HUES6 (cell line): ENCODE data around the gene SCN4A.
"Not testable (repeated sequence)": the region's sequence is repeated elsewhere in the genome, so short reads cannot be mapped to it uniquely, and the experiment has no call there.

ENCODE experiments used
- H3K27ac ChIP-seq: 2 replicates; pipeline ENCODE4 v1.7.0; 2013; ENCODE audit warnings: low read depth, mild to moderate bottlenecking, low read length, inconsistent platforms
- H3K27me3 ChIP-seq: 2 replicates; pipeline ENCODE4 v1.6.1; 2013; ENCODE audit warnings: low read length; ENCODE audit not compliant: control insufficient read depth, insufficient read depth
- H3K36me3 ChIP-seq: 2 replicates; pipeline ENCODE4 v1.6.1; 2013; ENCODE audit warnings: low read length; ENCODE audit not compliant: control insufficient read depth, insufficient read depth
- H3K4me1 ChIP-seq: 2 replicates; pipeline ENCODE4 v1.6.1; 2013; ENCODE audit warnings: low read length; ENCODE audit not compliant: control insufficient read depth, insufficient read depth
- H3K4me3 ChIP-seq: 2 replicates; pipeline ENCODE4 v1.5.1; 2013; ENCODE audit warnings: low read depth, low read length
- H3K9ac ChIP-seq: one replicate; pipeline ENCODE4 v1.6.1; 2013; ENCODE audit warnings: mild to moderate bottlenecking, low read length
- H3K9me3 ChIP-seq: 2 replicates; pipeline ENCODE4 v1.6.1; 2013; ENCODE audit warnings: low read depth, low read length; ENCODE audit not compliant: control insufficient read depth, insufficient read depth

Gene SCN4A

DNA sequence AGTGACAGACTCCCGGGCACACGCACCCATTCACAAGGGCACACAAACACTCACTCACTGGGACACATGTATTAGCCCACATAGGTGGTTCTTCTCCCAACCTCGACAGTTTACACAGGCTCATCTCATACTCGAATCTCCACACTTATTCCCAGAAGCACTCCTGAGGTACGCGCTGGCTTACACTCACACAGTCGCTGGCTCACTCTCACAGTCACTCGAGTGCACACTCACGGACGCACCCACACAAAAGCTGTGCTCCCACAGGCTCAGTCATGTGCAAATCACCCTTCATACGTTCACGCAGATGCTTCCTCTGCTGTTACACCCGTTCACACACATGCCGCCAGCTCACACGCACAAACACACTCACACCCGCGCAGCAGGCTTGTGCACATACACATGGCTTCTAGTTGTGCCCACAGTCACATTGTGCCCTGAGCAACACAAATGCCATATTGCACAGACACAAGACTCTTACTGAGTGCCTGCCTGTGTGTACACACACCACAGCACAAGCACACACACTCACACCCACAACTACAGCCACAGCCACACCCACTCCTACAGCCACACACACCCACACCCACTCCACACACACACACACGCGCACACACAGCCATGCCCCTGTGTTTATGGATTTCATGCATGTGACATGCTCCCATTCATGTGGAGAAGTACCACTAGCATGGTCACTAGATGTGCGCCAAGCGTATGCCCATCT is 17.1 kb upstream of the SCN4A start:
- Histone ChIP-seq H3K27ac (no peak overlapping the region), H3K9me3 (no peaks in the 10 kb centered on the region)

DNA sequence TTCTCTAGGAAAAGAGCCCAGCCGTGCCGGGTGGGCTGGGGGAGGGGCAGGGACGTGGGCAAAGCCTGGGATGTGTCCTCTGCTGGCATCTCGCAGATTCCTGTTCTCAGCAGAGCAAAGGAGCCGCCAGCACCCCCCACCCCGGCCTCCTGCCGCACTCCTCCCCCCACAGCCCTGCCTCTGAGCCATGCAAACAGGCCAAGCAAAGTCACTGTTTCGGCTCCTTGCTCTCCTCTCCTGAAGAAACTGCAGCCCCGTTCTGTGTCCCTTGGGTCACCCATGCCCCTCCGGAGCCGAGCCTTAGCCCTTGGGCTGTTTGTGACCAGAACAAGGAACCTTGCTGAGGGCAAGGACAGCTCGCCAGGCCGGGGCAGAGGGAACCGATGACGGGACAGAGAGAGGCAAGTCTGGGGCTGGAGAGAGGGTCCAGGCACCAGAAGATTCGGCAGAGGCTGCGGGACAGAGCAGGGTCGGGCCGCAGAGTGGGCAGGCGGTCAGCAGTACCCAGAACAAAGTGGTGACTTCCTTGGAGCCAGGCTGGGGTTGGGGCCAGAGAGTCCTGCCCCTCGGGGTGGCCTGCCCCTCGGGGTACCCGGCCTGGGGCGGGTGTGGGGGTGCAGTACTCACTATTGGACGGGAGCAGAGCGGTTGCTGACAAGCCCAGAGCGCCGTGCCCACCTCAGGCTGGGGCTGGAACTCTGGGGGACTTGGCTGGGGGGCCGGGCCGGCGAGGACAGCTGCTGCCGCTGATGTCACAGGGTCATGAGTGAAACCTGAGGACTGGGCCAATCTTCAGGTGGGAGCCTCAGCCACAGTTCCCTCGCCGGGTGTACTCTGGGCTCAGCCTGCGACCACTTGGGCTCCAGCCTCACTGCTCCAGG is 16.3 kb upstream of the SCN4A start:
- peaks cover 24% of the 10 kb centered on the region for H3K4me1 ChIP-seq
- no peak overlapping the region for H3K27ac ChIP-seq
- H3K36me3 ChIP-seq = no peaks in the 10 kb centered on the region
- H3K9ac ChIP-seq = peak overlapping the region; percentile 66
- H3K4me3 ChIP-seq = peak overlapping the region; percentile 15; the same call in 1 of the 2 replicates
- H3K9me3 ChIP-seq = no peaks in the 10 kb centered on the region
- peaks cover 24% of the 10 kb centered on the region for H3K27me3 ChIP-seq

More for the DNA sequence above, 17.1 kb upstream of the SCN4A start:
- Histone ChIP-seq H3K9ac (no peak overlapping the region), H3K36me3 (no peaks in the 10 kb centered on the region), H3K27me3 (peaks cover 26% of the 10 kb centered on the region), H3K4me1 (peaks cover 24% of the 10 kb centered on the region), H3K4me3 (no peak overlapping the region)

DNA sequence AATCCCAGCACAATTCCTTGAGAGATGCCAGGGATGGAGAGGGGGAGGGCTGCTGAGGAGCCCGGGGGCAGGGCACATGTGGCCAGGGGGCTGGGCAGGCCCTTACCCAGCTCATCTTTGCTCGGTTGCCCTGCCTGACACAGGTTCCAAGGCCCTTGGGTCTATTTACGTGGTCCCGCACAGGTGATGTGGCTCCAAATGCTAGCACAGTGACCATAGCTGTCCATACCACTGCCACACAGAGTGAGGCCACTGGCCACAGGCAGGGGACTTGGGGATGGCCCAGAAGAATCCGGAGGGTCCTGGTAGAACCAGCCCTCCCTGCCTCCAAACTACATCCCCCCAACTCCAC is 15.4 kb upstream of the SCN4A start:
- Histone ChIP-seq H3K4me3 (no peak overlapping the region), H3K36me3 (no peaks in the 10 kb centered on the region), H3K27me3 (peaks cover 18% of the 10 kb centered on the region), H3K9me3 (peaks cover under 1% of the 10 kb centered on the region; the same call in 1 of the 2 replicates), H3K27ac (no peak overlapping the region), H3K4me1 (peaks cover 24% of the 10 kb centered on the region), H3K9ac (no peak overlapping the region)

DNA sequence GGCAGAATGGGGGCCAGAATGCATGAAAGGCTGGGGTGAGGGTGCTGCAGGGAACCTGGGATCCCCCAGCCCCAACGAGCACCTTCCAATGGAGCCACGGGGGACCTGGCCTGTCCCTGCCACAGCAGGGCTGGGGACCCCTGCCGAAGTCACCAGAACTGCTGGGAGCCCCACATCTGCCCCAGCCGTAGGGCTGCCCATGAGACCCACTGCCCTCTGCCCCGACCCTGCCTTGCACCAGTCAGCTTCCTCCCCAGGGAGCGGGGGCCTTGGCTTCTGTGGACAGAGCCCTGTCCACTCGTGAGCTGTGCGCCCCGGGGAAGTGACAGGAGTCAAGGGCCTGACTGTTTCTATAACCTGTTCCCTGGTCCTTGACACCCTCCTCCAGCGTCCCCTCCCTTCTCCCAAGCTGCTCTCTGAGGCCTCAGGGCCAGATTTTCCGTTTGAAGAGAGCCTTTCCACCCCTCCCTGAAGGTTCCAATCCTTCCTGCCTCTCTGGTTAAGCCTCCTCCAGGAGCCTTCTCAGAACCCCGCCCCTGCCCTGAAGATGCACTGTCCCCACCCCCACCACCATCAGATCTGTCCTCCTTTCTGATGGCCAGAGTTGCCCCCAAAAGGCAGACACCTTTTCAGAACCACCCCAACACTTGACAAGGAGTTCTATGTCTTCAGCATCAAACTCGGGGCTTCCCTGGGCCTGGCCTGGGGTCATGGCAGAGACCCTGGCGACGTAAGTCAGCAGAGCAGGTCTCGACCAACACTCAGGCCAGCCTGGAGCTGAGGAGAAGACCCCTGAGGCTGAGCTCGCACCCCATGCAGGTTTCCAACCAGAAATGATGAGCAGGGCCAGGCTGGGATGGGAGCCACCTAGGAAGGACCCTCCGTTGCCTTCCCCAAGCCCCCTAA is 14.8 kb upstream of the SCN4A start:
- Histone ChIP-seq H3K4me3 (no peak overlapping the region), H3K36me3 (no peaks in the 10 kb centered on the region), H3K4me1 (peaks cover 24% of the 10 kb centered on the region), H3K9me3 (peaks cover 7% of the 10 kb centered on the region), H3K27ac (no peak overlapping the region), H3K27me3 (peaks cover 14% of the 10 kb centered on the region), H3K9ac (no peak overlapping the region)

DNA sequence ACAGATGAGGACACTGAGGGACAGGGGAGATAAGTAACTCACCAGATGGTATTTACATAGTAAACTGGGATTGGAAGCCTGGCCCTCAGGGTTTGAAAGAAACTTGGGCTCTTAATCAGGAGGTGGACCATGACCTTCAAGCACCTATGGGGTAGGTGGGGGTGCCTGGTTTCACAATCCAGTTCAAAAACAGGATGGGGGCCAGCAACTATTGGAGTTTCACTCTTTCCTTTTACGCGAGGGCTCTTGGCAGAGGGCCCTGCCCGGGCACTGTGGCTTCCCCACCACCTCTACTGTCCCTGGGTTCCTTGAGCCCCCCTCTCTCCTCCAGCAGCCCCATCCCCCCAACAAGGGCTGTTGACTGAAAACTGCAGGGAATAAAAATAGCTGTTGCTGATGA is 14.1 kb upstream of the SCN4A start:
- H3K9me3 ChIP-seq = peaks cover 12% of the 10 kb centered on the region
- H3K4me1 ChIP-seq = peaks cover 24% of the 10 kb centered on the region
- no peaks in the 10 kb centered on the region for H3K36me3 ChIP-seq
- H3K4me3 ChIP-seq = no peak overlapping the region
- no peak overlapping the region for H3K27ac ChIP-seq
- H3K27me3 ChIP-seq = peaks cover 7% of the 10 kb centered on the region; the same call in 1 of the 2 replicates
- no peak overlapping the region for H3K9ac ChIP-seq

DNA sequence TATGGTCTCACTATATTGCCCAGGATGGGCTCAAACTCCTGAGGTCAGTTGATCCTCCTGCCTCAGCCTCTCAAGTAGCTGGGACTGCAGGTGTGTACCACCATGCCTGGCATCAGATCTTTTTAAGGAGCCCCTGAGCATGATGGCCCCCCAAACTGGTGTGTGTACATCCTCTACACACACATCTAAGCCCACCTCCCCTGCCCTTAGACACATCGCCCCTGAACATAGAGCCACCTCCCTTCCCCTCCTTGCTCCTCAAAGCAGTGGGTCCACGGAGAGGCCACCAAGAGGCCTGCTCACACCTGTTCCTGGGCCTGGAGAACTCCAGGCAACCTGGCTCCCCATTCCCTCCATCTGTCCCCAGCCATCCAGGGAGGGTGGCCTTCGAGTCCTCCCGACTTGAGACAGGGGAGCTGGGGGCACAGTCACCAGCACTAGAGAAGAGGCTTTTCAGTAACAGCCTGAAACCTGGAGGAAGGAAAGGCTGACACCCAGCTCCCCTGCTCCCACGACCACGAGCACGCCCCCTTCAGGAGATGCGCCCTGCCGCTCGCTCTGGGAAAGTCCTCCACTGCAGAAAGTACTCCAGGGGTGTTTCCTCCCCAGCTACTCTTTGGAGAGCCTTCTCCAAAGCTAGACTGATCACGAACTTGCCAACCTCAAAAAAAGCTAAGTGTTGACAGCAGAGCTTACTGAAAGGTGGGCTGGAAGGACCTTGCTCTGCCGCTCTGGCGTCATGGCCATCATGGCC is 12.8 kb upstream of the SCN4A start:
- Histone ChIP-seq H3K9ac (no peak overlapping the region), H3K36me3 (no peaks in the 10 kb centered on the region), H3K4me3 (no peak overlapping the region), H3K4me1 (peaks cover 24% of the 10 kb centered on the region), H3K27ac (no peak overlapping the region), H3K27me3 (peaks cover under 1% of the 10 kb centered on the region; the same call in 1 of the 2 replicates), H3K9me3 (peaks cover 15% of the 10 kb centered on the region)

DNA sequence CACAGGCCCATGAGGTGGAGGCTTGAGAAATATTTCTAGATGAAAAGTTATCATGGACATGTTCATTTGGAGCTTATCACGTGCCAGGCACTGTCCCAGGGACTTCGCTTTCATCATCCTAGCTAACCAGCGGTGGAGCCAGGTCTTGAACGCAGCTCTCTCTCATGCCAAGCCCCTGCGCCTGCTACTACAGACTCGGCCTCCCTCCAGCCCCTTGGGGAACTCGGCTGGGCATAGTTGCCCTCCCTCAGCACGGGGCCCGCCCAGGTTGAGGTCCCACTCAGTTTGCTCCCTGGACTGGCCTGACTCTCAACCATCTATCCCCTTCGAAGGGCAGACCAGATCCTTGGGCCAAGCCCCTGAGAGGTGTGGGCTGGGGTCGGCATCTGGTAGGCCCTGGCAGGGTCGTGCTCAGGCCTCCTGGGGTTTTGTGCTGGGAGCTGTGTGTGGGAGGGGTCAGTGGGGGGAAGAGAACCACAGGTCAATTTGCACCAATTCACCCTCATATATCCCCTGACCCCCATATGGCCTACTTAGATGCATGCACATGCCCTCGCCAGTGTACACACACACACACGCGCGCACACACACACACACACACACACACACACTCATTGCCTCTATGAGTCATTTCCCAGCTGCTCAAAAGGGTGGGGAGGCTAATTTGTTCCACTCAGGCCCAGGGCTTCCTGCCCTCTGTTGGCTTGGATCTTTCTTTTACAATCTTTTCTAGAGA is 12.1 kb upstream of the SCN4A start:
- H3K4me3 ChIP-seq = no peak overlapping the region
- H3K4me1 ChIP-seq = peaks cover 21% of the 10 kb centered on the region
- H3K27ac ChIP-seq = no peak overlapping the region
- no peaks in the 10 kb centered on the region; the same call in 1 of the 2 replicates for H3K27me3 ChIP-seq
- peaks cover 15% of the 10 kb centered on the region for H3K9me3 ChIP-seq
- no peaks in the 10 kb centered on the region for H3K36me3 ChIP-seq
- H3K9ac ChIP-seq = no peak overlapping the region

DNA sequence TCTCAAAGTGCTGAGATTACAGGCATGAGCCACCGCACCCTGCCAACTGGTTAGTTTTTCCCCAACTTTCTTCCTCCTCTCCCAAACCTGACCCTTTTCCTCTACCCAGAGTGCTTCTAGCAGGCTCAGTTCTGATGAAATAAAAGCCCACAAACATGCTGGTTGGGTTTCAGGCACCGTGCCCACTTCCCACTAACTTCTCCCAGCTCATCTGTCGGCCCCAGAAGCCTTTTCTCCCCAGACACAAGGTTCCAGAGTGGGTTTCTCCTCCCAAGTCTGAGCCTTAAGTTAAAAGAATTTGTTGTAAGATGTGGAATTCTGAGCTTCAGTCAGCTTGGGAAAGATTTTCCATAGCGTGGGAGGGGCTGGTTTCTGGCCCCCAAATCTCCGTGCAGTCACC is 11.5 kb upstream of the SCN4A start:
- Histone ChIP-seq H3K4me1 (peaks cover 15% of the 10 kb centered on the region), H3K4me3 (no peak overlapping the region), H3K9me3 (peaks cover 15% of the 10 kb centered on the region), H3K9ac (no peak overlapping the region), H3K27ac (no peak overlapping the region), H3K27me3 (no peaks in the 10 kb centered on the region), H3K36me3 (no peaks in the 10 kb centered on the region)

DNA sequence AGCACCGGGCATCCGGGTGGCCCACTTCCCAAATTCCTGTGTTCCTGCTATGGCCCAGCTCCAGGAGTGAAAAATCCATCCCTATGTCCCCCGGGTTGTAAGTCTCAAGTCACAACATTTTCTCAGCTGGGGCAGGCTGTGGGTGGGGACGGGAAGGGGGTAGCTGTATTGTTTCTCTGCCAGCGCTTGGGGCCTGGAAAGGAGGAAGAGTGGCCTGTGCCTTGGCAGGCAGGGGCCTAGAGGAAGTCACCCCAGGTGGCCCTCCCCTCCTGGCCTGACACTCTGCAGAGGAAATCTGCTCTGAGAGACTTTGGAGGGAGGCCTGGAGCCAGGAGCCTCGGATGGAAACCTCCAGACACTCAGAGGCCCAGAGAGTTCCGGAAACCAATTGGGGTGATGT is 10.6 kb upstream of the SCN4A start:
- H3K27ac ChIP-seq = no peak overlapping the region

DNA sequence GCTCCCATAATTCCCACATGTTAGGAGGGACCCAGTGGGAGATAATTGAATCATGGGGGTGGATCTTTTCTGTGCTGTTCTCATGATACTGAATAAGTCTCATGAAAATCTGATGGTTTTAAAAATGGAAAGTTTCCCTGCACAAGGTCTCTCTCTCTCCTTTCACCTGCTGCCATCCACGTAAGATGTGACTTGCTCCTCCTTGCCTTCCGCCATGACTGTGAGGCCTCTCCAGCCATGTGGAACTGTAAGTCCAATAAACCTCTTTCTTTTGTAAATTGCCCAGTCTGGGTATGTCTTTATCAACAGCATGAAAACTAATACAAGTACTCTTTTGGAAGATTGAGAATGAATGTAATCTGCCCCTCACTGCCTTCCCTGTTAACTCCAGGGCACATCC is 9.9 kb upstream of the SCN4A start:
- not testable (repeated sequence) for H3K9ac ChIP-seq, H3K4me3 ChIP-seq, H3K4me1 ChIP-seq, H3K27ac ChIP-seq, H3K36me3 ChIP-seq, H3K27me3 ChIP-seq
- H3K9me3 ChIP-seq = peaks cover 15% of the 10 kb centered on the region

More for the DNA sequence above, 10.6 kb upstream of the SCN4A start:
- Histone ChIP-seq H3K4me1 (peaks cover 10% of the 10 kb centered on the region; the same call in 1 of the 2 replicates), H3K36me3 (no peaks in the 10 kb centered on the region), H3K27me3 (no peaks in the 10 kb centered on the region), H3K9ac (no peak overlapping the region), H3K4me3 (no peak overlapping the region), H3K9me3 (peaks cover 15% of the 10 kb centered on the region)
